ENCODE data around the gene PPP1R16B.

The PPP1R16B gene

DNA sequence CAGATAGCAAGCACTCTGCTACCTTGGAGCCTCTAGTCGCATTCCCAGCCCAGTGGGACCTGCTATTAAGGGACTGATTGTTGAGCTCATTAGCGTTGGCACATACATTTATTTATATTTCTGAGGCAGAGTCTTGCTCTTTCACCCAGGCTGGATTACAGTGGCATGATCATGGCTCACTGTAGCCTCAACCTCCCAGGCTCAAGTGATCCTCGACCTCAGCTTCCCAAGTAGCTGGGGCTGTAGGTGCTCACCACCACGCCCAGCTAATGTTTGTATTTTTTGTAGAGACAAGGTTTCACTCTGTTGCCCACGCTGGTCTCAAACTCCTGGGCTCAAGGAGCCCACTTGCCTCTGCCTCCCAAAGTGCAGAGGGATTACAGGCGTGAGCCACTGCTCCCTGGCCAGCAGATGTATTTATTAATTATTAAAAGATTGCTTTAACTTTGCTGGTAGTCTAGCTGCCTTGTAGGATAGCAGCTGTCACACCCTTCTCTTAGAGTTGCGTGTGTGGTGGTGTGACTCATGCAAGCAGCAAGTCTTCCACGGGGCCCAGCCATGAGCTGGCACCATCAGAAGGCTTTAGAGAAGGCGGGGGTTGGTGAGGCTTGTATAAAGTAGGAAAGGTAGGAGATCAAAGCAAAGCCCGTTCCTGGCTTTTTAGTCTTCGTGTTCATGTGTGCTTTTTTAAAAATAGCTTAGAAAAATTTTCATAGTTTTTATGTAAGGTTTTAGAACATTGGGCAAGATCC, 40.8 kb upstream of the PPP1R16B start:
- TF ChIP-seq, protein P1, sequence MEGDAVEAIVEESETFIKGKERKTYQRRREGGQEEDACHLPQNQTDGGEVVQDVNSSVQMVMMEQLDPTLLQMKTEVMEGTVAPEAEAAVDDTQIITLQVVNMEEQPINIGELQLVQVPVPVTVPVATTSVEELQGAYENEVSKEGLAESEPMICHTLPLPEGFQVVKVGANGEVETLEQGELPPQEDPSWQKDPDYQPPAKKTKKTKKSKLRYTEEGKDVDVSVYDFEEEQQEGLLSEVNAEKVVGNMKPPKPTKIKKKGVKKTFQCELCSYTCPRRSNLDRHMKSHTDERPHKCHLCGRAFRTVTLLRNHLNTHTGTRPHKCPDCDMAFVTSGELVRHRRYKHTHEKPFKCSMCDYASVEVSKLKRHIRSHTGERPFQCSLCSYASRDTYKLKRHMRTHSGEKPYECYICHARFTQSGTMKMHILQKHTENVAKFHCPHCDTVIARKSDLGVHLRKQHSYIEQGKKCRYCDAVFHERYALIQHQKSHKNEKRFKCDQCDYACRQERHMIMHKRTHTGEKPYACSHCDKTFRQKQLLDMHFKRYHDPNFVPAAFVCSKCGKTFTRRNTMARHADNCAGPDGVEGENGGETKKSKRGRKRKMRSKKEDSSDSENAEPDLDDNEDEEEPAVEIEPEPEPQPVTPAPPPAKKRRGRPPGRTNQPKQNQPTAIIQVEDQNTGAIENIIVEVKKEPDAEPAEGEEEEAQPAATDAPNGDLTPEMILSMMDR (IDR thresholded peaks at IDR 0.05; ENCODE audit: extremely low read depth, insufficient read depth, missing control alignments): no peak
- no peak for DNase-seq (ENCODE audit: low spot score)
- in situ Hi-C loops (cut with MboI; ENCODE audit: low pct_unique_long_range_greater_than_20kb, low sequenced_read_pairs, unreplicated experiment): no loop called here

DNA sequence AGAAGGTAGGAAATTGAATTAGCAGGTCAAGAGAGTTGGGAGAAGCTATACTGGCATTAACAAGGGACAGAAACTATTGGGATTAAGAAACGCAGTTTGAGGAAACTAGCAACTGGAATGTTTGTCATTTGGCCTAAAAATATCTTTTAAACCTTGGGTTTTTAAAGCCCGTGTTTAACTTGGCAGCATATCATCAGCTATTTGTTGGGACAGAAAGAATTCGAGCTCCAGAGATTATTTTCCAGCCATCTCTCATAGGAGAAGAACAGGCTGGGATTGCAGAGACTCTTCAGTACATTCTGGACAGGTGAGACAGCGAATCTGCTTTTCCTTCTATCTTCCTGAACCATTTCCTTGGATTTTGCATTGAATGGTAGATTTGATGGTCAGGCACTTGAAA, 39.4 kb upstream of the PPP1R16B start:
- in situ Hi-C loops (cut with MboI; ENCODE audit: low pct_unique_long_range_greater_than_20kb, low sequenced_read_pairs, unreplicated experiment): no loop called here
- TF ChIP-seq, protein P1 (IDR thresholded peaks at IDR 0.05; ENCODE audit: extremely low read depth, insufficient read depth, missing control alignments): no peak
- no peak for DNase-seq (ENCODE audit: low spot score)

DNA sequence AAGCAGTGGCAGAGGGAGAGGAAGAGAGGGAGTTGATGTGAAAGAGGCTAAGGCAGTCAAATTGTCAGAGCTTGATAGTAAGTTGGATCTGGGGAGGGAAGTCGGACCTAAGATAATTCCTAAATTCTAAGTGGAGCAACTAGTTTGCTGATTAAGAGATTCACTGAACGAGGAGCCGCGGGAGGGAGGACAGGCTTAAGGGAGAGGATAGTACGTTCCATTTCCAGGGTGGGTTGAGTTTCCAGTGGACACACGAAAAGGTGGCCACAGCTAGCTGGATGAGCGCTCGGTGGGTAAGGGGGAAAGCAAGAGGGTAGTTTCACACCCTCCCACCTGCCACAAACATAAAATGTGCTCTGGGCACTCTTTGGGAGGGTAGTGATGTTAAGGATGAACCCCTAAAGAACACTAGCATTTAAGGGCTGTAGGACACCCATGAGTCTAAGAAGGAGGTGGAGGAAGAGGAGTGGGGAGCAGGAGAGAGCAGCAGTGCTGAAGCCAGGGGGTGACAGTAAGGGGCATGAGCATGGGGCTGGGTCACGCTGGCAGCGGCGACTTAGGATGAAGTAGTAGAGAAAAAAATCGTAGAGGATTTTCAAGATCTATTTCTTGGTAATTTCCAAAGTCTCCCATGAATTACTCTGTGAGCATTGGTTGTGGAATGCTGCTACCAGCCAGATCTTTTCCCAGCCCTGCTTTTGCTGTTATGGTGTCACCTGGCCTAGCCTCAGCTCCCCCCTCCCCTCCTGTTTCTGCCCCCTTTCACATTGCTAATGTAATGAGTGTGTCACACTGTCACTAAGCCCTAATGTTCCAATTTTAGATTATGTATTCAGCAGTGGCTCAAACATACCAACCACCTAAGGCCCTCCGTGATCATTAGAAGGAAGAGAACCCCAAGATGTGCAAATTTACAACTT, 35.9 kb upstream of the PPP1R16B start:
- no peak for DNase-seq (ENCODE audit: low spot score)
- TF ChIP-seq, protein P1 (IDR thresholded peaks at IDR 0.05; ENCODE audit: extremely low read depth, insufficient read depth, missing control alignments): no peak
- in situ Hi-C loops (cut with MboI; ENCODE audit: low pct_unique_long_range_greater_than_20kb, low sequenced_read_pairs, unreplicated experiment): no loop called here

DNA sequence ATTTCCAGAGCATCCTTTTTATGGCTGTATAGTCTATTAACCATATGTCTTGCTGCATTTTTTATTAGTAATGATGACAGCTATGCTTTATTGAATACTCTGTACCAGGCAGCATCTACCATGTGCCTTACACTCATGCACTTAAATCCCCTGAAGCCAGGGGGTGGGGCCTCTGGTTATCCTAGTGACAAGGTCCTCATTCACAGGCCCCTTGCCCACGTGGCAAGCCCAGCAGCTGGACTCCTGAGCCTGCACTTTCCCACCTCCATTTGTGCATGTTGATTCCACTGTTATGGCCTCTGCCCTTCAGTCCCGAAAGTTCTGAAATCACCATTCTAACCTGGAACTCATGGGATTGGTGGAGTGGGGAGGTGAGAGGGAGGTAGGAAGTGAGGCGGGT, 35.0 kb upstream of the PPP1R16B start:
- in situ Hi-C loops (cut with MboI; ENCODE audit: low pct_unique_long_range_greater_than_20kb, low sequenced_read_pairs, unreplicated experiment): no loop called here
- DNase-seq (ENCODE audit: low spot score): no peak
- TF ChIP-seq, protein P1 (IDR thresholded peaks at IDR 0.05; ENCODE audit: extremely low read depth, insufficient read depth, missing control alignments): no peak

DNA sequence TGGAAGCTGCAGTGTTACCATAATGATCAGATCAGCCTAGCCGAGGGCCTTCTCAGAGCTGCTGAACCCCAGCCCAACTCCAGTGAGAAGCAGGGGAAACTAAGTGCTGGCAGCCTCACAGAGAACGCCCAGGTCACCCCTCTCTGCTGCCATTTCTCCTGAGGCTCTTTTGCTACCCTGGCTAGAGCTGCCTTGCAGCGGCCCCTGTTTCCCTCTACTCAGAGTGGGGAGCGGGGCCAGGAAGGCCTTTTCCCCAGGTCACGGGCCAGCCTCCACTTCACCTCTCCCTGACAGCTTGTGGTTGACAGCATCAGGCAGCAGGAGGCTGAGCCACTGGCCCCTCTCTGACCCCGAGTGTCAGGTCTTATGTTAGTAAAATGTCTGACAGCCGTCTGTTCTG, 34.5 kb upstream of the PPP1R16B start:
- TF ChIP-seq, protein P1 (IDR thresholded peaks at IDR 0.05; ENCODE audit: extremely low read depth, insufficient read depth, missing control alignments): no peak
- in situ Hi-C loops (cut with MboI; ENCODE audit: low pct_unique_long_range_greater_than_20kb, low sequenced_read_pairs, unreplicated experiment): no loop called here
- no peak for DNase-seq (ENCODE audit: low spot score)

DNA sequence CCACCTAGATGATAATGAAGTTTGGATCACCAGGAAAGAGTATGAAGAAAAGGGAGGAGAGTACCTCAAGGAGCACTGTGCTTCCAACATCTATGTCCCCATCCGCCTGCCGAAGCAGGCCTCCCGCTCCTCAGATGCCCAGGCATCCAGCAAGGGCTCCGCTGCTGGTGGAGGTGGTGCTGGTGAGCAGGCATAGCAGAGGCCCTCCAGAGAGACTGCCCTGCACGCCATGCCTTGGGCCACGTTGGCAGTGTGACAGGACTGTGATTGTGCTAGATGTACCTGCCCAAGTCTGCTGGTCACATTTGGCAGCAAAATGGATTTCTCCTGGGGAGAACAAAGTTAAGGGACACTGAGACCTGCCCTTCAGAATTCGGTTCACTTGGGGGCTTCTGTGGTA, 33.9 kb upstream of the PPP1R16B start:
- DNase-seq (ENCODE audit: low spot score): no peak
- TF ChIP-seq, protein P1 (IDR thresholded peaks at IDR 0.05; ENCODE audit: extremely low read depth, insufficient read depth, missing control alignments): no peak
- in situ Hi-C loops (cut with MboI; ENCODE audit: low pct_unique_long_range_greater_than_20kb, low sequenced_read_pairs, unreplicated experiment): no loop called here
